Glutamatergic neuron (in vitro differentiated cells): ENCODE measurements around the gene GNG7. TPM values are rescaled to one million over a fixed set of nuclear protein-coding genes. Genes with fewer than 3 reads are reported as not detected.
"Not testable (repeated sequence)": the region's sequence is repeated elsewhere in the genome, so short reads cannot be mapped to it uniquely, and the experiment has no call there.

Experiments
- DNase-seq: peaks from one replicate; pipeline ENCODE4 v3.0.0; 2022
- H3K27ac Mint-ChIP-seq: one replicate; pipeline ENCODE4 v1.8.0; 2020; ENCODE audit warnings: mild to moderate bottlenecking, mixed read lengths, inconsistent platforms; ENCODE audit not compliant: unreplicated experiment
- H3K27me3 Mint-ChIP-seq: one replicate; pipeline ENCODE4 v1.8.0; 2020; ENCODE audit warnings: mild to moderate bottlenecking, moderate library complexity, mixed read lengths, inconsistent platforms; ENCODE audit not compliant: unreplicated experiment
- H3K36me3 Mint-ChIP-seq: one replicate; pipeline ENCODE4 v1.8.0; 2020; ENCODE audit warnings: mild to moderate bottlenecking, mixed read lengths, inconsistent platforms; ENCODE audit not compliant: unreplicated experiment
- H3K4me1 Mint-ChIP-seq: one replicate; pipeline ENCODE4 v1.8.0; 2020; ENCODE audit warnings: mild to moderate bottlenecking, low read depth, mixed read lengths, inconsistent platforms; ENCODE audit not compliant: unreplicated experiment
- H3K4me3 Mint-ChIP-seq: one replicate; pipeline ENCODE4 v1.8.0; 2020; ENCODE audit warnings: mild to moderate bottlenecking, mixed read lengths, inconsistent platforms; ENCODE audit not compliant: unreplicated experiment
- H3K9me3 Mint-ChIP-seq: one replicate; pipeline ENCODE4 v1.8.0; 2020; ENCODE audit warnings: mild to moderate bottlenecking, moderate library complexity, mixed read lengths, inconsistent platforms; ENCODE audit not compliant: unreplicated experiment
- total RNA-seq: library from RNA; stranded (reverse); fragmentation: NEBNext Ultra II Directional; extraction: Animal tissue kit (Norgen Biotek cat#: 25700); gene quantifications from one replicate; pipeline ENCODE4 v1.2.1, GENCODE V29; 2021; ENCODE audit not compliant: unreplicated experiment
- TF ChIP-seq, protein P1 (sequence below): fragments of 200-600 bp; sonication (generic); IDR thresholded peaks from one replicate; pipeline ENCODE4 v1.5.0; 2021; ENCODE audit not compliant: partially characterized antibody, unreplicated experiment

GNG7 gene
- total RNA-seq, 1 donor from 2014 or later: 8.0 TPM

DNA sequence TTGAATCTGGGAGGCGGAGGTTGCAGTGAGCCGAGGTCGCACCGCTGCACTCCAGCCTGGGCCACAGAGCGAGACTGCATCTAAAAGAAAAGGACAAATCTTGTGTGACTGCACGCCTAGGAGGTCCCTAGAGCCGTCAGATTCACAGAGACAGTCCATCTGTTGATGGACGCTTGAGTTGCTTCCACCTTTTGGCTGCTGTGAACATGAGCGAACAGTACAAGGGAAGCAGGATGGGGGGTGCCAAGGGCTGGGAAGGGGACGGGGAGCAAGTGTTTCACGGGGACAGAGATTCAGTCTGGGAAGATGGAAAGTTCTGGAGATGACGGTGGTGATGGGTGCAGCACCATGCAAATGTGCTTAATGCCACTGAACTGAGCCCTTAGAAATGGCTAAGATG is 78.7 kb downstream of the GNG7 start:
- TF ChIP-seq, protein P1, sequence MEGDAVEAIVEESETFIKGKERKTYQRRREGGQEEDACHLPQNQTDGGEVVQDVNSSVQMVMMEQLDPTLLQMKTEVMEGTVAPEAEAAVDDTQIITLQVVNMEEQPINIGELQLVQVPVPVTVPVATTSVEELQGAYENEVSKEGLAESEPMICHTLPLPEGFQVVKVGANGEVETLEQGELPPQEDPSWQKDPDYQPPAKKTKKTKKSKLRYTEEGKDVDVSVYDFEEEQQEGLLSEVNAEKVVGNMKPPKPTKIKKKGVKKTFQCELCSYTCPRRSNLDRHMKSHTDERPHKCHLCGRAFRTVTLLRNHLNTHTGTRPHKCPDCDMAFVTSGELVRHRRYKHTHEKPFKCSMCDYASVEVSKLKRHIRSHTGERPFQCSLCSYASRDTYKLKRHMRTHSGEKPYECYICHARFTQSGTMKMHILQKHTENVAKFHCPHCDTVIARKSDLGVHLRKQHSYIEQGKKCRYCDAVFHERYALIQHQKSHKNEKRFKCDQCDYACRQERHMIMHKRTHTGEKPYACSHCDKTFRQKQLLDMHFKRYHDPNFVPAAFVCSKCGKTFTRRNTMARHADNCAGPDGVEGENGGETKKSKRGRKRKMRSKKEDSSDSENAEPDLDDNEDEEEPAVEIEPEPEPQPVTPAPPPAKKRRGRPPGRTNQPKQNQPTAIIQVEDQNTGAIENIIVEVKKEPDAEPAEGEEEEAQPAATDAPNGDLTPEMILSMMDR: no peak
- Mint-ChIP-seq H3K4me3 (no peak overlapping the region), H3K27me3 (peaks cover 7% of the 10 kb centered on the region), H3K9me3 (peaks cover 4% of the 10 kb centered on the region), H3K27ac (no peak overlapping the region), H3K4me1 (no peaks in the 10 kb centered on the region), H3K36me3 (no peaks in the 10 kb centered on the region)
- DNase-seq: no peak

DNA sequence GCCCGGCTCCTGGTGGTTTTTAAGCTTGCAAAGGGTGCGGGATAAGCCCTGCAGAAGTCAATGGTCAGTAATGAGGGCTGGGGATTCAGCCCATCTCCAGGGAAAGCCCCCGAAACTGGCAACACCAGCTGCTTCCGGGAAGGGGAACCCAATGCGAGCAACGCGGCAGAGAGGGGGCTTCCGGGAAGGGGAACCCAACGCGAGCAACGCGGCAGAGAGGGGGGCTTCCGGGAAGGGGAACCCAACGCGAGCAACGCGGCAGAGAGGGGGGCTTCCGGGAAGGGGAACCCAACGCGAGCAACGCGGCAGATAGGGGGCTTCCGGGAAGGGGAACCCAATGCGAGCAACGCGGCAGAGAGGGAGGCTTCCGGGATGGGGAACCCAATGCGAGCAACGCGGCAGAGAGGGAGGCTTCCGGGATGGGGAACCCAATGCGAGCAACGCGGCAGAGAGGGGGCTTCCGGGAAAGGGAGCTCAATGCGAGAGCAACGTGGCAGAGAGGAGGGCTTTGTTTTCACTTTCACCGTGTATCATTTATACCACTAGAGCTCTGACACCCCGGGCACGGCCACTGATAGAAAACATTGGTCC is 80.0 kb downstream of the GNG7 start:
- not testable (repeated sequence) for H3K36me3 Mint-ChIP-seq, DNase-seq, H3K27me3 Mint-ChIP-seq, H3K9me3 Mint-ChIP-seq, H3K4me3 Mint-ChIP-seq, H3K27ac Mint-ChIP-seq, H3K4me1 Mint-ChIP-seq

DNA sequence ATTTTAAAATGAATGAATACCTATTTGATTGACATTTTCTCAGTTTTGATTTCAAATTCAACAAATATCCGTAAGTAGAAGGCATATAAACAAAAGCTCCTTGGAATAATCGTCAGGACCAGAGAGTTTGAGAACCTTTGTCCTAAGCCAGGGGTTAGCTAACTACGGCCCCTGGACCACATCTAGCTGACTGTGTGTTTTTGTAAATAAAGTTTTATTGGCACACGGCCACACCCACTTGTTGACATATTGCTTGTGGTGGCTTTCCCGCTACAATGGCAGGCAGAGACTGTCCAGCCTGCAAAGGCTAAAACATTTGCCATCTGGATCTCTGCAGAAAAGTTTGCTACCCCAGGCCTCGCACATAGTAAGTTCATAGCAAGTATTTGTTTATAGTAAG is 83.4 kb downstream of the GNG7 start:
- TF ChIP-seq, protein P1: no peak
- Mint-ChIP-seq H3K27me3 (peaks cover 2% of the 10 kb centered on the region), H3K4me1 (no peaks in the 10 kb centered on the region)

DNA sequence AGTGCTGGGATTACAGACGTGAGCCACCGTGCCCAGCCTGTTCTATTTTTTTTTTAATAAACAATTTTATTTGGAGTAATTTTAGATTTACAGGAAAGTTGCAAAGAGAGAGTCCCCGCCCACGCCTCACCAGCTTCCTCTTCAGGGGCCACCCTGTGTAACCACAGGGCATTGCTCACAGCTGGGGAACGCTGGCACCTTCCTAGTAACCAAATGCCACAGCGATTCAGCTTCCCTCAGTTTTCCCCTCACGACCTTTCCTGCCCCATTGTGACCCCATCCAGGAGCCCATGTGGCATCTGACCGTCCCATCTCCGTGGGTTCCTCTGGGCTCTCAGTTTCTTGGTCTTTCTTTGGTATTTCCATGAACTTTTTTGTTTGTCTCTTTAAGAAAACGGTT is 83.9 kb downstream of the GNG7 start:
- peaks cover 2% of the 10 kb centered on the region for H3K27me3 Mint-ChIP-seq
- DNase-seq: no peak
- peaks cover 2% of the 10 kb centered on the region for H3K9me3 Mint-ChIP-seq
- H3K36me3 Mint-ChIP-seq: no peaks in the 10 kb centered on the region
- H3K4me3 Mint-ChIP-seq: no peak overlapping the region
- H3K4me1 Mint-ChIP-seq: no peaks in the 10 kb centered on the region
- TF ChIP-seq, protein P1: no peak
- H3K27ac Mint-ChIP-seq: no peak overlapping the region

More for the DNA sequence above, 83.4 kb downstream of the GNG7 start:
- H3K9me3 Mint-ChIP-seq: peaks cover 2% of the 10 kb centered on the region
- H3K27ac Mint-ChIP-seq: no peak overlapping the region
- H3K4me3 Mint-ChIP-seq: no peak overlapping the region
- no peak for DNase-seq
- no peaks in the 10 kb centered on the region for H3K36me3 Mint-ChIP-seq

DNA sequence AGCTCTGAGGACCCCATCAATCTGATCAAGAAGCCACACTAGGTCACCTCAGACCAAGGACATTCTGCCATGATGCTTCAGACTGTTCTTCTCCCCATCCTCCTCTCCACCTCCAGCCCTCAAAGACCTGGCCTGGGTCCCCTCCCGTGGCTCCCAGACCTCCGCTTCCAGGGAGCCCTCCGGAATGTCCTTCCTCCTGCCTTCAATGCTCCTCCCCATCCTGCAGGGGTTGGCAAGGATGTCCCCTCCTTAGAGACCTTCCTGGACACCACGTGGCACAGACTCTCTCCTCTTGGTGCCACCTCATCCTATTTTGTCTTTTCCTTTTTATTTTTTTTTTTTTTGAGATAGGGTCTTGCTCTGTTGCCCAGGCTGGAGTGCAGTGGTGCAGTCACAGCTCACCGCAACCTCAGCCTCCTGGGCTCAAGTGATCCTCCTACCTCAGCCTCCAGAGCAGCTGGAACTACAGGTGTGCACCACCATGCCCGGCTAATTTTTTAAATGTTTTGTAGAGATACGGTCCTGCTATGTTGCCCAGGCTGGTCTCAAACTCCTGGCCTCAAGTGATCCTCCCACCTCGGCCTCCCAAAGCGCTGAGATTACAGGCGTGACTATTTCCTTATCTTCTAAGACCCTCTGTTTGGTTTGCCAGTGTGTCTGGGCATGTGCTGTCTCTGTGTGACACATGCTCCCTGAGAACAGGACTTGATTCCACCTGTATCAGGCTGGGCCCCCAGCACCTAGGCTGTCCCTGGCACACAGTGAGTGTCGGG is 84.9 kb downstream of the GNG7 start:
- Mint-ChIP-seq H3K9me3 (peaks cover 2% of the 10 kb centered on the region), H3K36me3 (no peaks in the 10 kb centered on the region), H3K4me3 (no peak overlapping the region), H3K4me1 (no peaks in the 10 kb centered on the region), H3K27me3 (no peaks in the 10 kb centered on the region), H3K27ac (no peak overlapping the region)
- TF ChIP-seq, protein P1: no peak
- DNase-seq: no peak
